Measurements from ENCODE around the gene SUSD1. TPM values are rescaled to one million over a fixed set of nuclear protein-coding genes. Genes with fewer than 3 reads are reported as not detected.

Gene SUSD1
- polyA plus RNA-seq, 1 of the 3 experiments (the other 2 are of a cell fraction), result 8.2 TPM

- 82% methylated on average over 2 of the region's 2 CpGs for WGBS (ENCODE audit: low lambda C conversion rate)
- CTCF ChIA-PET, result interaction anchor here (0.7 to 2.7 kb wide), 5 partner anchors 10 to 241 kb away, joined by 3 to 10 read pairs (median 5); partner anchors contain the start of gene PTBP3
- Histone ChIP-seq H3K27ac (ENCODE audit: low read depth in 2 of 2, low read length in 1 of 2) (no peak overlapping the region), H3K9me3 (no peaks in the 10 kb centered on the region), H3K4me1 (ENCODE audit: control insufficient read depth in 1 of 2, insufficient read depth in 2 of 2, low read depth in 1 of 2, low read length in 1 of 2) (peaks cover 5 to 7% of the 10 kb centered on the region in 2 experiments; a peak in 2 of 4 replicates), H2AFZ (ENCODE audit: low read depth) (no peak overlapping the region), H3K36me3 (replicated peaks in 1 of 2; ENCODE audit: control insufficient read depth in 1 of 2, insufficient read depth in 2 of 2, low read length in 1 of 2) (no peaks in the 10 kb centered on the region), H3K4me2 (no peak overlapping the region), H4K20me1 (ENCODE audit: insufficient read depth) (no peaks in the 10 kb centered on the region), H3K9ac (no peak overlapping the region), H3K4me3 (ENCODE audit: low read depth in 2 of 2, low read length in 1 of 2) (no peak overlapping the region), H3K79me2 (ENCODE audit: insufficient read depth) (no peaks in the 10 kb centered on the region), H3K9me2 (no peaks in the 10 kb centered on the region), H3K27me3 (ENCODE audit: insufficient read depth) (no peaks in the 10 kb centered on the region), H3F3A (replicated peaks; ENCODE audit: insufficient read depth) (no peaks in the 10 kb centered on the region)
- TF ChIP-seq RCOR1 (IDR thresholded peaks at IDR 0.05; ENCODE audit: low read length), result no peak
- TF ChIP-seq GATA2 (CRISPR knock-in tag; IDR thresholded peaks at IDR 0.05), result peak; percentile 53; the same call in 1 of the 2 replicates
- TF ChIP-seq YY1 (IDR thresholded peaks at IDR 0.05; ENCODE audit: low read depth), result no peak
- DNase-seq, result no peak
- POLR2A ChIA-PET, result no interaction called here
Measured at GRCh38 chr9:112120439-112120925, 54.6 kb downstream of the SUSD1 start.

GRCh38 chr9:112120030-112120341 lies 55.1 kb downstream of the SUSD1 start:
- WGBS (ENCODE audit: low lambda C conversion rate), result 81% methylated on average over 6 of the region's 6 CpGs
- ChIA-PET CTCF (interaction anchor here (1.2 to 2.7 kb wide), 3 partner anchors 16 to 242 kb away, joined by 6 to 10 read pairs (median 8); partner anchors contain the start of gene PTBP3), POLR2A (no interaction called here)
- Histone ChIP-seq H3K36me3 (replicated peaks in 1 of 2; ENCODE audit: control insufficient read depth in 1 of 2, insufficient read depth in 2 of 2, low read length in 1 of 2) (no peaks in the 10 kb centered on the region), H3K9me3 (no peaks in the 10 kb centered on the region), H2AFZ (ENCODE audit: low read depth) (no peak overlapping the region), H3K79me2 (ENCODE audit: insufficient read depth) (no peaks in the 10 kb centered on the region), H3K27ac (ENCODE audit: low read depth in 2 of 2, low read length in 1 of 2) (no peak overlapping the region), H3K4me1 (ENCODE audit: control insufficient read depth in 1 of 2, insufficient read depth in 2 of 2, low read depth in 1 of 2, low read length in 1 of 2) (peaks cover 5 to 7% of the 10 kb centered on the region in 2 experiments; a peak in 2 of 4 replicates), H3K9me2 (no peaks in the 10 kb centered on the region), H3K4me3 (ENCODE audit: low read depth in 2 of 2, low read length in 1 of 2) (no peak overlapping the region), H3F3A (replicated peaks; ENCODE audit: insufficient read depth) (no peaks in the 10 kb centered on the region), H3K27me3 (ENCODE audit: insufficient read depth) (no peaks in the 10 kb centered on the region), H4K20me1 (ENCODE audit: insufficient read depth) (no peaks in the 10 kb centered on the region), H3K9ac (no peak overlapping the region), H3K4me2 (no peak overlapping the region)
- DNase-seq, result no peak
- TF ChIP-seq USF2 (IDR thresholded peaks at IDR 0.05; ENCODE audit: borderline replicate concordance, low read depth, low read length) (no peak), ZBTB33 (IDR thresholded peaks at IDR 0.05; ENCODE audit: borderline replicate concordance, low read depth) (no peak), RCOR1 (IDR thresholded peaks at IDR 0.05; ENCODE audit: low read length) (no peak), TEAD4 (IDR thresholded peaks at IDR 0.05; ENCODE audit: borderline replicate concordance, insufficient read depth) (no peak), CTCF (IDR thresholded peaks at IDR 0.05) (no peak), REST (IDR thresholded peaks at IDR 0.05; ENCODE audit: low read depth, low read length) (no peak), JUND (IDR thresholded peaks at IDR 0.05) (no peak), GABPA (IDR thresholded peaks at IDR 0.05; ENCODE audit: low read depth) (no peak), RFX5 (IDR thresholded peaks at IDR 0.05; ENCODE audit: low read length) (no peak), SIN3A (IDR thresholded peaks at IDR 0.05; ENCODE audit: borderline replicate concordance, low read depth, low read length) (no peak), EZH2phosphoT487 (IDR thresholded peaks at IDR 0.05; ENCODE audit: borderline replicate concordance, low read depth) (no peak), FOXM1 (IDR thresholded peaks at IDR 0.05; ENCODE audit: low read depth) (no peak), CHD2 (IDR thresholded peaks at IDR 0.05; ENCODE audit: low read length, partially characterized antibody) (no peak), IRF3 (IDR thresholded peaks at IDR 0.05; ENCODE audit: low read depth, low read length) (no peak), FOSL2 (IDR thresholded peaks at IDR 0.05; ENCODE audit: borderline replicate concordance, low read depth) (no peak), TAF1 (IDR thresholded peaks at IDR 0.05; ENCODE audit: borderline replicate concordance, low read depth, low read length) (no peak)

Data from SK-N-SH (cell line).